Non-pigmented ciliary epithelial cell (primary cell): Measurements from ENCODE around the gene PCSK7.
"Not testable (repeated sequence)": the region's sequence is repeated elsewhere in the genome, so short reads cannot be mapped to it uniquely, and the experiment has no call there.

ENCODE experiments used
- DNase-seq: peaks from one replicate; pipeline ENCODE4 v3.0.0-alpha.2; 2010; ENCODE audit warnings: low read depth

Gene PCSK7, protein sequence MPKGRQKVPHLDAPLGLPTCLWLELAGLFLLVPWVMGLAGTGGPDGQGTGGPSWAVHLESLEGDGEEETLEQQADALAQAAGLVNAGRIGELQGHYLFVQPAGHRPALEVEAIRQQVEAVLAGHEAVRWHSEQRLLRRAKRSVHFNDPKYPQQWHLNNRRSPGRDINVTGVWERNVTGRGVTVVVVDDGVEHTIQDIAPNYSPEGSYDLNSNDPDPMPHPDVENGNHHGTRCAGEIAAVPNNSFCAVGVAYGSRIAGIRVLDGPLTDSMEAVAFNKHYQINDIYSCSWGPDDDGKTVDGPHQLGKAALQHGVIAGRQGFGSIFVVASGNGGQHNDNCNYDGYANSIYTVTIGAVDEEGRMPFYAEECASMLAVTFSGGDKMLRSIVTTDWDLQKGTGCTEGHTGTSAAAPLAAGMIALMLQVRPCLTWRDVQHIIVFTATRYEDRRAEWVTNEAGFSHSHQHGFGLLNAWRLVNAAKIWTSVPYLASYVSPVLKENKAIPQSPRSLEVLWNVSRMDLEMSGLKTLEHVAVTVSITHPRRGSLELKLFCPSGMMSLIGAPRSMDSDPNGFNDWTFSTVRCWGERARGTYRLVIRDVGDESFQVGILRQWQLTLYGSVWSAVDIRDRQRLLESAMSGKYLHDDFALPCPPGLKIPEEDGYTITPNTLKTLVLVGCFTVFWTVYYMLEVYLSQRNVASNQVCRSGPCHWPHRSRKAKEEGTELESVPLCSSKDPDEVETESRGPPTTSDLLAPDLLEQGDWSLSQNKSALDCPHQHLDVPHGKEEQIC

GRCh38 chr11:117231842-117232091 lies at the start of gene PCSK7:
Gene PCSK7, minus strand, starts transcription at chr11:117232073. Its CDS starts 2,229 bp downstream, at chr11:117229844.
- no peak for DNase-seq

DNA sequence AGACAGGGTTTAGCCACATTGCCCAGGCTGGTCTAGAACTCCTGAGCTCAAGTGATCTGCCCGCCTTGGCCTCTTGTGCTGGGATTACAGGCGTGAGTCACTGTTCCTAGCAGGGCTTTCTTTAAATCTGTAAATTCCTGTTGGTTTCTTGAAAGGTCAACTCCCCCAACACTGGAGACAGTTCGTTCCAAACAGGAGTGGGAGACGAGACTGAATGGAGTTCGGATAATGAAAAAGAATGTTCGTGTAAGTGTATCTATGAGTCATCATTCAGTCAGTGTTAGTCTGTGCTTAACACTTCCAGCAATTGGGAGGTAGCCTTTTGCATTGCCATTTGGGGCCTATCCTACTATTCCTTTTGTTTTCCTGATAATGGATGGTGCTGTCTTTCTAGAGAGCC lies 49.3 kb upstream of the PCSK7 start:
- DNase-seq: peak; percentile 93

DNA sequence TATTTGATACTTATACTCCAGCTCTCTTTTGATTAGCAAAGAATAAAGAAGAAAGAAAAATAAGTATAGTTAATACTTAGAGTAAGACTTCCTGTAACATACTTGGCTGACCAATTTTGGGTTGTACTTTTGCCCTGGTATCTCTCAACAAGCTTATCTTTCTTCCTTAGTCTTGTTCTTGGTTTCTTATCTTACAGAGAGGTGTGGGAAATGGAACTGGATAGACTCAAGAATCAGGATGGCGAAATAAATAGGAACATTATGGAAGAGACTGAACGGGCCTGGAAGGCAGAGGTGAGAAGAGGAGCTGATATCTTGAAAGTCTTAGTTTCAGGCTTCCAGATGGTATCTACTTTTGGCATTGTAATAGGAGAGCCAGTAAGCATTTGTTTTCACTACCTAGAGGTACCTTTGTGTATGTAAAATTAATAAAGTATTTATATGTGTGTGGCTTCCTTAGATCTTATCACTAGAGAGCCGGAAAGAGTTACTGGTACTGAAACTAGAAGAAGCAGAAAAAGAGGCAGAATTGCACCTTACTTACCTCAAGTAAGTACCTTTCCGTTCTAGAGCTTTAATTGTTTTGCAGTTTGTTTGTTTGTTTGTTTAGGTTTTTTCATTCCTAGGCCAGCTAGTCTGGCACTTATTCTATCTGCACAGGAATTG lies 48.0 kb upstream of the PCSK7 start:
- no peak for DNase-seq

GRCh38 chr11:117278347-117278746 lies 46.5 kb upstream of the PCSK7 start:
- DNase-seq: no peak

DNA sequence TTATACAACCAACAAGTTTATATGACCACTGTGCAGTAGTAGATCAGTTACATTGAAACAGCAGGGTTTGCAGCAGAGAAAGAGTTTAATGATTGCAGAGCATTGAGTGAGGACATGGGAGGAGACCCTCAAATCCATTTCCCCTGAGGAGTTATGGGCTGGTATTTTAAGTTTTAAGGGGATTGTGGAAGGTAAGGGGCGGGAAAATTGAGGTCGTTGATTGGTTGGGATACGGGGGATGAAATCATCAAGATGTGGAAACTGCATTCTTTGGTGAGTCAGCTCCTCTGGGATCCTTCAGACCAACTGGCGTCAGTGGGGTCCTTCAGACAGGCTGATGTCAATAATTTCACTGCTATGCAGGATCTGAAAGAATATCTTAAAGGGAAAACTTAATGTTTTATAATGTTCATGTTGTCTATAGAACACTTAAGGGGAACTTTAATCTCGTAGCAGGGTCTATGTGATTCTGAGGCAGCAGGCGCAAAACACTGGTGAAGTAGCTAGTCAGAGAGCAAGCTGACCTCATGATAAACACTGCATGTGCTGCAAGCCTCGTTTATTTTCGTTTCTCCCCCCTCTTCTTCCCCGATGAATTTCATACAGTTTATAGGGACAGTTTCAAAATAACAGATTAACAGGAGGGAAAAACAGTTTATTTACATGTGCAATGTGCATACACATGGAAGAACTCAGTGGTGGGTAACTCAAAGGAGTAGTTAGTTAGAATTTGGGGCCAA lies 41.8 kb upstream of the PCSK7 start:
- DNase-seq: peak; percentile 55

GRCh38 chr11:117272175-117272574 lies 40.3 kb upstream of the PCSK7 start:
- not testable (repeated sequence) for DNase-seq

- DNase-seq: no peak
Observed at GRCh38 chr11:117271208-117271607, 39.3 kb upstream of the PCSK7 start.

GRCh38 chr11:117269856-117270255 lies 38.0 kb upstream of the PCSK7 start:
- no peak for DNase-seq

DNA sequence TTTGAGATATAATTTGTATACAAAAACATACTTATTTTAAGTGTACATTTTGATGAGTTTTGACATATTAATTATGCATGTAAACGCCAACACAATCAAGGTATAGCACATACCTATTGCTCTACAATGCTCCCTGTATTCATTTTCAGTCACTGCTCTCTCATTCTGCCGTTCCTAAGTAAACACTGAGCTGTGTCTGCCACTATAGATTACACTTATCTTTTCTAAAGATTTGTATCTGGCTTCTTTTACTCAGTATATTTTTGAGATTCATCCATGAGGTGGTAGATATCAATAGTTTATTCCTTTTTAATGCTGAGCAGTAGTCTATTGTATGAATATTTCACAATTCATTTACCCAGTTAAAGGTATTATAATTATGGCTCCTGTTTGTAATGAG lies 33.9 kb upstream of the PCSK7 start:
- DNase-seq: no peak

- not testable (repeated sequence) for DNase-seq
Observed at GRCh38 chr11:117264624-117265323, 32.9 kb upstream of the PCSK7 start.

DNA sequence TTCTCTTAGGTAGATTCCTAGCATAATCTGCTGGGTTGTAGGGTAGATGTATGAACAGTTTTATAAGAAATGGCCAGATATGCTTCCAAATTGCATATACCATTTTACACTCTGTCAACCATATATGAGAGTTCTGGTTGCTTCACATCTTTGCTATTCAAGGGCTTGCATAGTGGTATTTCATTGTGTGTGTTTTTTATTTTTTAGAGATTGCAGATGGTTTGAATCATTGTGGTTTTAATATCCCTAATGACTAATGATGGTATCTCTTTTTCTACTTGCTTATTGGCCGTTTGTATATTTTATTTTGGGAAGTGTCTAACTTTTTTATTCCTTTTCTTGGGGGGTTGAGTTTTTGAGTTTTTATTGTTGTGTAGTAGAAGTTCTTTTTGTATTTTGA lies 27.5 kb upstream of the PCSK7 start:
- peak; percentile 35 for DNase-seq

DNA sequence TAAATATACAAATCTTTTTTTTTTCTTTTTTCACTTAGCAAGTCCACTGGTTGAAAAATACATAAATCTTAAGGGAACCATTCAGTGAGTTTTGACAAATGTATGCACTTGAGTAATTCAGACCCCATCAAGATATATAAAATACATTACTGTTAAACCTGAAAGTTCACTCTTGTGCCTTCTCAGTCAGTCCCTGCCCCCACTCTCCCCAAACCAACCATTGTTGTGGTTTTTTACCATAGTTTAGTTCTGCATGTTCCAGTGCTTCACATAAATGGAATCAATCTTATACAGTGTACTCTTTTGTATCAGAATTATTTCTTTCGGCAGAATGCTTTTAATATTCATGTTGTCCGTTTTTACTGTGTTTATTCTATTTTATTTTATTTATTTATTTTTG lies 26.7 kb upstream of the PCSK7 start:
- DNase-seq: no peak

DNA sequence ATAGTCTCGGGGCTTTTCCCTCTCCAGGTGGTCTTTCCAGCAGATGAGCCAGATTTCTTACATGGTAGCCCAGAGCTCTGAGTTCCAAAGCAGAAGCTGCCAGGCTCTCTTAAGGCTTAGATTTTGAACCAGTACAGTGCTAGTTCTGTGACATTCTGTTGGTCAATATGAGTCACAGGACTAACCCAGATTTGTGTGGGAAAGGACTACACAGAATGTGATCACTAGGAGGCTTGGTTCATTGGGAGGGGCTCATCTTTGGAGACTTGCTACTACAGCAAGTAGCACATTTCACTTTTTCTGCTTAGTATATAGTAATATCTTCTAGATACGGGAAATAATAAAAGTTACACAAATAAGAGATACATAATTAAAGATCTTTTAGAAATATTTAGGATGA lies 24.7 kb upstream of the PCSK7 start:
- DNase-seq: no peak

GRCh38 chr11:117255966-117256365 lies 24.1 kb upstream of the PCSK7 start:
- DNase-seq: no peak

GRCh38 chr11:117251506-117251905 lies 19.6 kb upstream of the PCSK7 start:
- no peak for DNase-seq

- DNase-seq: no peak
Observed at GRCh38 chr11:117249571-117249970, 17.7 kb upstream of the PCSK7 start.

DNA sequence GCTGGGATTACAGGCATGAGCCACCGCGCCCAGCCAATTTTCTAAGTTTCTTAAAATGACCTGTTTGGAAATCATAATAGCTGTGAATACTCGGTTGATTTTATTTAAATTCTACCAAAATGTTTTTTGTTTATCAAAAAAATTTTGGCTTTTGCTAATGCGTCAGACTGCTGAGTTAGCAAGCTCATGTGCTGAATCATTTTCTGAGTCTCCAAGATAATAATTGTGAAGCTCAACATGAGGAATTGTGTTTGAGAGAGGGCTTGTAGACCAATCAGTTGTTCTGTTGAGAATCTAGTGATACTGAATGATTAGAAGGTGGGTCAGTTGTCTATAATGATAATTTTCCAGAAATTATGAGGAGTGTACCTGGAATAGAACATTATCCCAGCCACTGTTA lies 16.5 kb upstream of the PCSK7 start:
- no peak for DNase-seq

DNA sequence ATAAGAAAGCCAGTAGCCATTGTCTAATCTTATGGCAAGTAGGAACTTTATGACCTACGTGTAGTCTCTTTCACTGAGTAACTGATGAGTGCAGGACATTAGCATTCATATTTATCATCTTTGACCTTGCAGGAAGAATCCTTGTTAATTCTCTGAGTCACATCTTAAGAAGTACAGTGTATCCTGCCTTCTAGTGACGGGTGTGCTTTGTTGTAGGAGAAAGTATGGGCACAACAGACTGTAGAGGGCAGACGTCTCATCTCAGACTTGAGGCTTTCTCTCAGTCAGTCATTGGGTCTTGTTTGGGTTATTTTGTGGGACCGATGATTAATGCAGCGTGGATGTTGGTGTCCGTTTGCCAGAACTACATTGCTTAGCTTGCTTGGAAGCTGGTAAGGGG lies 7.4 kb upstream of the PCSK7 start:
- DNase-seq: peak; percentile 94

GRCh38 chr11:117238221-117238620 lies 6.3 kb upstream of the PCSK7 start:
- DNase-seq: no peak

DNA sequence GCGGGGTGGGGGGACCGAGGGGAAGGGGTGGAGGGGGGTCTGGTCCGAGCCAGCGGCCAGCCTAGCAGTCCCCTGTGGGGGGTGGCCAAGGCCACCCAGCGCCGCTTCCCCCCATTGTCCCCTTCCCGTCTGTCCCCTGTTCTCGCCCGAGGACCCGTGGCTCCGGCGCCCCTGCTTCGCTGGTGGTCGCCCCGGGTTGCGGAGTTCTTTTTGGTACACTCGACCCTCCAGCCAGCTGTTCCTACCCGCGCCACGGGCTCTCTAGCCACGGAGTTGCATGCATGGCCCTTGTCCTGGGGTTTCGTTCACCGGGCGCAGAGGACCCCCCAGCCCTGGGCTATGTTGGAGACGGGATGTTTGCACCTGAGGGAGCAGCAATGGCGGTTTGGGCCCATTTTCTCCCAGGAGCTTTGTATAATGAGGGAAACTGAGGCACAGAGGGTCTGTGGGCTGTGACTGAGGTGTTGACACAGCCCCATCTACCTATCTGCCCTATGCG lies 1.1 kb upstream of the PCSK7 start:
- no peak for DNase-seq

DNA sequence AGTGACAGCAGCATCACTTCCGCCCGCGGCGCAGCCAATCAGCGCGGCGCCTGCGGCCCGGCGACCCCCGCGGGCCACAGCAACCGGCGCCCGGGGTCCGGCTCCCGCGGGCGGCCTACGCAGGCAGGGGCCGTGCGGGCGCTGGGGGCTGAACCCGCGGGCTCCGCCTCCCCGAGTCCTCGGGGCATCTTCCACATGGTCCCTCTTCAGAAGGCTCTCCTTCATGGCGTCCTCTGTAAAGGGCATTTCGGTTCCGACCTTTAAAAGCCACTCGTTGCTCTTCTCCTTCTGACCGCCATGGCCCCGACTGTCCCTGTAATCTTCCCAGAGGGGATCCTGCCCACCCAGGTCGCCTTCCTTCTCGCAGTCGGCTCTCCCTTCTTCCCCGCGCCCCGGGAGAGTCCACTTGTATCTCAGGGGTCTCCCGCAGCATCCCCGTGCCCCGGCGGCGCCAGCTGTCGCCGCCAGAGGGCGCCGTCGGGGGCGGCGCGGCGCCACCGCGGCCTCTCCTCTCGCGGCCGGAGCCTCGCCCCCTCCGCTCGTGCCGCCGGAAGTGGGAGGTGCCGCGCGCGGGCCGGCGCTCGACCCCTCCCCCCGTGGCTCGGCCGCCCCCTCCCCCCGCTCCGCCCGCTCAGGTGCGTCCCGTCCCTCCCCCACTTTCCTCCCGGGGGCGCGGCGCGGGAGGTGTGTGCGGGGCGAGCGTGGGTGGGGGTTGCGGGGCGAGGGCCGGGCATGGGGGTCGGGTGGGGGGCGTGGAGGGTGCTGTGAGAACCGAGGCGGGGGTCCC lies 412 bp upstream of the PCSK7 start, which contains the start of gene RNF214:
Gene RNF214 (plus strand): TSS at position 580 of the 787 bp plus-strand sequence. CDS start 1,602 bp downstream, outside the sequence.
- DNase-seq: no peak
